GM23338 (cell line): ENCODE results near the gene OGFOD2. TPM values are rescaled to one million over a fixed set of nuclear protein-coding genes. Genes with fewer than 3 reads are reported as not detected.

ENCODE experiments used
- ATAC-seq: fragments of 200-7000 bp; cut with Tn5 transposase; 3 replicates; pipeline ENCODE4 v1.9.1; 2020
- DNase-seq: peaks from one replicate; pipeline ENCODE4 v3.0.0-alpha.2; 2015; ENCODE audit warnings: low spot score
- H2AFZ ChIP-seq: fragments of 200-600 bp; sonication (generic); 2 replicates; pipeline ENCODE4 v1.8.0; 2016; ENCODE audit warnings: antibody characterized with exemption, mild to moderate bottlenecking, moderate library complexity
- H3F3A ChIP-seq: fragments of 200-600 bp; sonication (generic); replicated peaks from 2 replicates; pipeline ENCODE4 v1.8.0; 2017; ENCODE audit warnings: antibody characterized with exemption, mixed run types, low read depth
- H3K27ac ChIP-seq: fragments of 200-600 bp; sonication (generic); 2 replicates; pipeline ENCODE4 v1.6.1; 2016; ENCODE audit warnings: low read depth
- H3K27me3 ChIP-seq: fragments of 200-600 bp; sonication (generic); 2 replicates; pipeline ENCODE4 v1.8.0; 2016; ENCODE audit warnings: mild to moderate bottlenecking, mixed run types, moderate library complexity; ENCODE audit not compliant: insufficient read depth
- H3K36me3 ChIP-seq: fragments of 200-600 bp; sonication (generic); 2 replicates; pipeline ENCODE4 v1.8.0; 2016; ENCODE audit warnings: mild to moderate bottlenecking; ENCODE audit not compliant: insufficient read depth
- H3K4me1 ChIP-seq: fragments of 200-600 bp; sonication (generic); 2 replicates; pipeline ENCODE4 v1.8.0; 2016; ENCODE audit warnings: mild to moderate bottlenecking, moderate library complexity; ENCODE audit not compliant: insufficient read depth
- H3K4me2 ChIP-seq: fragments of 200-600 bp; sonication (generic); 2 replicates; pipeline ENCODE4 v1.7.1; 2017; ENCODE audit warnings: mixed run types
- H3K4me3 ChIP-seq: fragments of 200-600 bp; sonication (generic); 2 replicates; pipeline ENCODE4 v1.6.1; 2016; ENCODE audit warnings: mixed run types
- H3K79me2 ChIP-seq: fragments of 200-600 bp; sonication (generic); replicated peaks from 2 replicates; pipeline ENCODE4 v1.8.0; 2017; ENCODE audit warnings: mild to moderate bottlenecking; ENCODE audit not compliant: insufficient read depth
- H3K9me2 ChIP-seq: fragments of 200-600 bp; sonication (generic); 2 replicates; pipeline ENCODE4 v1.8.0; 2017; ENCODE audit not compliant: insufficient read depth
- H4K20me1 ChIP-seq: fragments of 200-600 bp; sonication (generic); replicated peaks from 2 replicates; pipeline ENCODE4 v1.8.0; 2017; ENCODE audit warnings: mild to moderate bottlenecking; ENCODE audit not compliant: insufficient read depth
- H3K27ac Mint-ChIP-seq: 2 replicates; pipeline ENCODE4 v1.8.0; 2020; ENCODE audit warnings: inconsistent platforms, mild to moderate bottlenecking, moderate library complexity, mixed read lengths
- H3K27me3 Mint-ChIP-seq: 3 replicates; pipeline ENCODE4 v1.8.0; 2022; ENCODE audit warnings: low read depth, mild to moderate bottlenecking, moderate library complexity, mixed read lengths, inconsistent platforms; ENCODE audit not compliant: insufficient read depth, poor library complexity
- H3K36me3 Mint-ChIP-seq: 3 replicates; pipeline ENCODE4 v1.8.0; 2021; ENCODE audit warnings: low read depth, mild to moderate bottlenecking, inconsistent platforms, moderate library complexity, mixed read lengths
- H3K4me1 Mint-ChIP-seq: 3 replicates; pipeline ENCODE4 v1.8.0; 2020; ENCODE audit warnings: mild to moderate bottlenecking, inconsistent platforms, mixed read lengths
- H3K4me3 Mint-ChIP-seq: 3 replicates; pipeline ENCODE4 v1.8.0; 2021; ENCODE audit warnings: moderate library complexity, mild to moderate bottlenecking, inconsistent platforms, mixed read lengths
- H3K9me3 Mint-ChIP-seq: 3 replicates; pipeline ENCODE4 v1.8.0; 2020; ENCODE audit warnings: moderate library complexity, mild to moderate bottlenecking, inconsistent platforms, mixed read lengths
- CREB1 ChIP-seq: fragments of 250-450 bp; sonication (Bioruptor Pico); IDR thresholded peaks from 2 replicates; pipeline ENCODE4 v1.5.0; 2020; ENCODE audit warnings: low read depth, mild to moderate bottlenecking, moderate library complexity
- ETS1 ChIP-seq: IDR thresholded peaks from 2 replicates; pipeline ENCODE4 v1.6.1; 2016; ENCODE audit warnings: antibody characterized with exemption
- EZH2phosphoT487 ChIP-seq: fragments of 200-600 bp; sonication (generic); IDR thresholded peaks from one replicate; pipeline ENCODE4 v1.8.1; 2018; ENCODE audit warnings: antibody characterized with exemption; ENCODE audit not compliant: unreplicated experiment
- NANOG ChIP-seq: IDR thresholded peaks from 2 replicates; pipeline ENCODE4 v1.6.1; 2016; ENCODE audit warnings: antibody characterized with exemption, borderline replicate concordance
- POLR2AphosphoS5 ChIP-seq: IDR thresholded peaks from 2 replicates; pipeline ENCODE4 v1.6.1; 2016; ENCODE audit warnings: antibody characterized with exemption, low read depth
- REST ChIP-seq: IDR thresholded peaks from one replicate; pipeline ENCODE4 v1.6.1; 2018; ENCODE audit warnings: antibody characterized with exemption; ENCODE audit not compliant: unreplicated experiment
- STAT1 ChIP-seq: IDR thresholded peaks from one replicate; pipeline ENCODE4 v1.6.1; 2016; ENCODE audit warnings: antibody characterized with exemption; ENCODE audit not compliant: unreplicated experiment
- ZNF114 ChIP-seq: fragments of 250-450 bp; sonication (Bioruptor Pico); IDR thresholded peaks from 2 replicates; pipeline ENCODE4 v1.5.0; 2020; ENCODE audit warnings: mild to moderate bottlenecking, moderate library complexity
- ZNF331 ChIP-seq: fragments of 250-450 bp; sonication (Bioruptor Pico); IDR thresholded peaks from 2 replicates; pipeline ENCODE4 v1.5.0; 2020; ENCODE audit warnings: low read depth, mild to moderate bottlenecking, moderate library complexity
- ZNF462 ChIP-seq: fragments of 250-450 bp; sonication (Bioruptor Pico); IDR thresholded peaks from 2 replicates; pipeline ENCODE4 v1.5.0; 2020; ENCODE audit warnings: mild to moderate bottlenecking, moderate library complexity
- polyA plus RNA-seq: library from polyadenylated mRNA; unstranded; fragments of >200 nt; fragmentation: Nextera tagmentation; extraction: Ambion mirVana; gene quantifications from 2 replicates; pipeline ENCODE4 v1.2.1, GENCODE V29; 2016
- total RNA-seq: library from RNA; depleted of rRNA; stranded (reverse); fragments of >200 nt; shearing (Covaris generic); gene quantifications from 2 replicates; pipeline ENCODE4 v1.2.3, GENCODE V29; 2014

OGFOD2 gene
- total and polyA plus RNA-seq, 2 experiments from 2014 or later, result 13.1 to 16.1 TPM

- TF ChIP-seq CREB1 (CRISPR knock-in tag) (no peak), EZH2phosphoT487 (no peak), REST (no peak), POLR2AphosphoS5 (no peak), NANOG (no peak), STAT1 (no peak), ZNF331 (CRISPR knock-in tag) (no peak)
These were observed 52.8 kb downstream of the OGFOD2 start (continued) for GRCh38 chr12:123027726-123028445.

GRCh38 chr12:123028475-123028874 is 53.4 kb downstream of the OGFOD2 start:
- Mint-ChIP-seq H3K36me3 (no peaks in the 10 kb centered on the region), H3K27ac (no peak overlapping the region), H3K4me3 (no peak overlapping the region), H3K4me1 (peaks cover 13% of the 10 kb centered on the region), H3K27me3 (peaks cover 8% of the 10 kb centered on the region), H3K9me3 (no peaks in the 10 kb centered on the region)
- H2AFZ ChIP-seq, result no peak overlapping the region
- no peaks in the 10 kb centered on the region for H3K79me2 ChIP-seq
- no peaks in the 10 kb centered on the region for H4K20me1 ChIP-seq
- no peaks in the 10 kb centered on the region for H3K4me1 ChIP-seq
- H3K9me2 ChIP-seq, result no peaks in the 10 kb centered on the region
- no peaks in the 10 kb centered on the region for H3K36me3 ChIP-seq
- no peak overlapping the region for H3K27ac ChIP-seq
- ATAC-seq, result no peak
- H3K27me3 ChIP-seq, result no peaks in the 10 kb centered on the region
- no peak overlapping the region for H3K4me3 ChIP-seq
- H3F3A ChIP-seq, result no peaks in the 10 kb centered on the region
- no peak for DNase-seq
- H3K4me2 ChIP-seq, result no peak overlapping the region
- no peak for TF ChIP-seq ZNF114 (CRISPR knock-in tag)
- no peak for TF ChIP-seq STAT1
- no peak for TF ChIP-seq POLR2AphosphoS5
- no peak for TF ChIP-seq REST
- TF ChIP-seq ETS1, result no peak
- TF ChIP-seq ZNF462 (CRISPR knock-in tag), result no peak
